ENCODE measurements around the gene MYRIP.
"Not testable (repeated sequence)": the region's sequence is repeated elsewhere in the genome, so short reads cannot be mapped to it uniquely, and the experiment has no call there.

MYRIP gene

DNA sequence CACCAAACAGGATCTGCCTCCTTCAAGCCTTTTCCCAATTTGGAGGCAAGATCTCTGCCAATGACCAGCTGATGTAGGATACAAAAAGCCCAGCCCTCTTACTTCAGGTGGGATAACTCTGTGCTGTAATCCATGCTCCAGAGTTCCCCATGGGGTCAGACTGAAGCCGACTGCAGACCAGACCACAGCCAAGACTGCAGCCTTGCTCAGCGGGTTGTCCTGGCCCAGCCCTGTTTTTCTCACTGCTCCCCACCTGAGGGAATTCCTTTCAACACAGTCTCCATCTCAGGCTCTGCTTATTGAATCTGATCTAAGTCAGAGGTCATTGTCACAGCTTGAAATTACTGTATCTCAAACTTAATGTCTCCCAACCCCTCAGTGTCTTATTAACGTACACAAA, 207.0 kb downstream of the MYRIP start:
- TF ChIP-seq ZFX (IDR thresholded peaks at IDR 0.05) = no peak
- TF ChIP-seq, protein P1, sequence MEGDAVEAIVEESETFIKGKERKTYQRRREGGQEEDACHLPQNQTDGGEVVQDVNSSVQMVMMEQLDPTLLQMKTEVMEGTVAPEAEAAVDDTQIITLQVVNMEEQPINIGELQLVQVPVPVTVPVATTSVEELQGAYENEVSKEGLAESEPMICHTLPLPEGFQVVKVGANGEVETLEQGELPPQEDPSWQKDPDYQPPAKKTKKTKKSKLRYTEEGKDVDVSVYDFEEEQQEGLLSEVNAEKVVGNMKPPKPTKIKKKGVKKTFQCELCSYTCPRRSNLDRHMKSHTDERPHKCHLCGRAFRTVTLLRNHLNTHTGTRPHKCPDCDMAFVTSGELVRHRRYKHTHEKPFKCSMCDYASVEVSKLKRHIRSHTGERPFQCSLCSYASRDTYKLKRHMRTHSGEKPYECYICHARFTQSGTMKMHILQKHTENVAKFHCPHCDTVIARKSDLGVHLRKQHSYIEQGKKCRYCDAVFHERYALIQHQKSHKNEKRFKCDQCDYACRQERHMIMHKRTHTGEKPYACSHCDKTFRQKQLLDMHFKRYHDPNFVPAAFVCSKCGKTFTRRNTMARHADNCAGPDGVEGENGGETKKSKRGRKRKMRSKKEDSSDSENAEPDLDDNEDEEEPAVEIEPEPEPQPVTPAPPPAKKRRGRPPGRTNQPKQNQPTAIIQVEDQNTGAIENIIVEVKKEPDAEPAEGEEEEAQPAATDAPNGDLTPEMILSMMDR (conservative IDR thresholded peaks at IDR 0.05) = no peak
- H3K27ac ChIP-seq = no peak overlapping the region

DNA sequence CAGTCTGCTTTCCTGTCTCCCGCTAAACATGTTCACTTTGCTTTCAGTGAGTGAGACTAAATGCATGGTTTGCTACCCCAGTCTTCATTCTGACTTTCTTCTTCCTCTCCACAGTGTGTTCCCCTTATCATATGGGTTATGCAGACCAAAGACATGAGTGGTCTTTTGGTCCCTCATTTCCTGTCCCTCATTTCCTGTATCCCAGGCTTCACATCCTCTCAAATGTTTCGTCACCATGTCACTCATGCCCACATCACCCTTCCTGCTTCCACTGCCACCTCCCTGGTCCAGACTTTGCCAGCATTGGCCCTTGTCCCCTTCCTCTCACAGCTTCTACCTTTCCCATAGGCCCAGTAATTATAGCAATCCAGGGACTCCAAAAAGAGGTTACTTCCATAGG, 209.0 kb downstream of the MYRIP start:
- TF ChIP-seq, protein P1 (conservative IDR thresholded peaks at IDR 0.05) = no peak
- no peak for TF ChIP-seq ZFX (IDR thresholded peaks at IDR 0.05)
- H3K27ac ChIP-seq = no peak overlapping the region

DNA sequence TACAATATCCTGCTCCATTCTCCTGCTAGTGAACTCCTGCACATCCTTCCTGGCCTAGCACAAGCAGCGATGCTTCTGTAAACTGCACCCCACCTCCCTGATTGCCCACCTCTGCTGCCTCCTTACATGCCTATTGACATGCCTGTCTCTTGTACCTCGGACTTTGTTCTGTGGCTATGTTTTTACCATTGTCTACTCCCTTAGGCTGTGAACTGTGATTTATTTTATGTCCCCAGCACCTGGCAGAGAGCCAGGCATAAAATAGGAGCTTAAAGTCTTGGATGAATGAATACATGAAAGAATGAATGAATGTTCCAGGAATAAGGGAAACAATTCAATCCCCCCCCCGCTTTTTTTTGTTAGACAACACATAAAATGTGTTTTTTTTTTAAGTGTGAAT, 210.0 kb downstream of the MYRIP start:
- H3K27ac ChIP-seq = no peak overlapping the region
- TF ChIP-seq, protein P1 (conservative IDR thresholded peaks at IDR 0.05) = no peak
- no peak for TF ChIP-seq ZFX (IDR thresholded peaks at IDR 0.05)

DNA sequence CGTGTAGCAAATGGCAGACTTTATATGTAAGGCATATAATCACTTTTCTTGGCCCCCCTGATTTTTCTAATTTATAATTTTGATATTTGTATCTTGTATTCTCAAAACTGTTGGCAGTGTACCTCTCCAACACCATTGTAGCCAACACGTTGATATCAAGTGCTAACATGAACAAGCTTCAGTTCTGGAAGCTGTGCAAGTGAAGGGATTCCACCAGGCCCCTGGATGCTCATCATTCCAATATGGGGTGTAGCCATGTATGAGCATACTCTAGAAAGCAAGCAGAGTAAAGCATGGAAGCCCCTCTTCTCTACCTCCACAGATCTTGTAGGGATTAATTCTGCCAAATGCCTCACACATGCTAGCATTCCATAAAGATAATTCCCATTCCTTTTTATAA, 211.3 kb downstream of the MYRIP start:
- TF ChIP-seq ZFX (IDR thresholded peaks at IDR 0.05) = no peak
- TF ChIP-seq, protein P1 (conservative IDR thresholded peaks at IDR 0.05) = no peak
- H3K27ac ChIP-seq = no peak overlapping the region

DNA sequence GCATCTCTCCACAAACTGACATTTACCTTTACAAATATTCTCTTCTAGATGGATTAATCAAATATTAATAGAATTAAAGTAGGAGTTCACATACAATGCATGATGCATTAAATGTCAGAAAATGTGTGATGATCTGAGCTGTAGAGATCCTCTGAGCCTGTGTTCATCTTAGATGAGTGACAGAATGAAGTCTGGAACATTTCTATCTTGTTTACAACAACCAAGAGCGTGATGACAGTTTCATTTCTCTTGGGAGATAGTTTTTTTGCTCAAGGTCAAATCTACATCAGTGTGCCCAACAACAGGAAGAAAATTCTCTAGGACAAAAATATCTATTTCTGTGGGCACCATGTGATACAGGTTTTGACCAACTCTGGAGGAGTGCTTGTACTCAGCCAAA, 211.9 kb downstream of the MYRIP start:
- TF ChIP-seq ZFX (IDR thresholded peaks at IDR 0.05) = no peak
- TF ChIP-seq, protein P1 (conservative IDR thresholded peaks at IDR 0.05) = no peak
- no peak overlapping the region for H3K27ac ChIP-seq

DNA sequence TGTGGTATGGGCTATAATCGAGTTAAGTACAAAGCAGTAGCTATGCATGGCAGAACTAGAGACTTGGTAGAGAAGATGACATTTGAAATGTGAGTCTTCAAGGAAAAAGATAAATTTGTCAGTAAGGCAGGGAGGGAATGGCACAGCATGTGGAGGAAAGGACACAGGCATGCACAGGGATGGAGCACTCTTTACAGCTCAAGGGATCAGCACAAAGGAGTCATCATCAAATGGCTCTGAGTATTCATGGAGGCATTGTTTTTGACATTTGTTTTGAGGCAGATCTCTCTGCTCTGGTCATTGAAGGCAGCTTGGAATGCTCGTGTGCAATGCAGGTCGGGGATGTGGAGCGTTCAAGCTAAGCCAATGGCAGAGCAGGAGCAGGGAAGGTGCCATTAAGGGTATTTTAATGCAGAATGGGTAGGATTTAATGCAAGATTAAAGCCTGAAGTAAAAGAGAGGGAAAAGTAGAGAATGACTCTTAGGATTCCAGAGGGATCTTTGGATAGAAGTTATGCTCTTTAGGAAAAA, 213.0 kb downstream of the MYRIP start:
- no peak overlapping the region for H3K27ac ChIP-seq
- no peak for TF ChIP-seq ZFX (IDR thresholded peaks at IDR 0.05)
- TF ChIP-seq, protein P1 (conservative IDR thresholded peaks at IDR 0.05) = no peak

DNA sequence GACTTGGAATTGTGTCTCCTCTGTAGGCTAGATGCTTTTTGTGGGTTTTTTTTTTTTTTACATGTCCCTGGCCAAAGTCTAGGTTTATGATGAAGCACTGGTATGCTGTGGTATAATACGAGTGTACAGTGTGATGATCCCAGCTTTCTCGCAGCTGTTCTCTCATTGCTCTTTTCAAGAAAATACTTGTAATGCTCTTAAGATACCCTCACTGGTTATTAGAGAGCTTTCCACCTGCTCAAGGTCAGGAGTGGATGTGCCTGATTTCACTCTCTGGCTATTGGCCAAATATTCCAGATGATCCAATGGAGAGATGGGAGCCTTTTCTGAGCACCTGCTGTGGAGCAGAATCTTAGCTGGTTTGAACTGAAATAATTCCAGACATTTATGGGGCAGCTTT, 215.1 kb downstream of the MYRIP start:
- no peak overlapping the region for H3K27ac ChIP-seq
- no peak for TF ChIP-seq ZFX (IDR thresholded peaks at IDR 0.05)
- TF ChIP-seq, protein P1 (conservative IDR thresholded peaks at IDR 0.05) = no peak

DNA sequence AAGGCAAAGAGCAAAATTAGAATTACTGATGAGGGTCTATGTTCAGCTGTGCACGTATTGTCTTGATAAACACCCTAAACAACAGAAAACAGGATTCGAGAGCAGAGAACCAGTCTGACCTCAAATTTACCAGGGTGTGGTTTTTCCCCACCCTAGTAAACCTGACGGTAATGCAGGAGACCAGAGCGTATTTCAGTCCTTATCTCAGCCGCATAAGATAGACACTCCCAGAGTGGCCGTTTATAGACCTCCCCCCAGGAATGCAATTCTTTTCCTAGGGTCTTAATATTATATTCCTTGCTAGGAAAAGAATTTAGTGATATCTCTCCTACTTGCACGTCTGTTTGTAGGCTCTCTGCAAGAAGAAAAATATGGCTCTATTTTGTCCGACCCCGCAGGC, 216.5 kb downstream of the MYRIP start:
- H3K27ac ChIP-seq = not testable (repeated sequence)

Measured in C4-2B (cell line).